ENCODE data around the gene LARGE1. TPM values are rescaled to one million over a fixed set of nuclear protein-coding genes. Genes with fewer than 3 reads are reported as not detected.

LARGE1 gene
- total RNA-seq, 1 donor, result 13.4 TPM

DNA sequence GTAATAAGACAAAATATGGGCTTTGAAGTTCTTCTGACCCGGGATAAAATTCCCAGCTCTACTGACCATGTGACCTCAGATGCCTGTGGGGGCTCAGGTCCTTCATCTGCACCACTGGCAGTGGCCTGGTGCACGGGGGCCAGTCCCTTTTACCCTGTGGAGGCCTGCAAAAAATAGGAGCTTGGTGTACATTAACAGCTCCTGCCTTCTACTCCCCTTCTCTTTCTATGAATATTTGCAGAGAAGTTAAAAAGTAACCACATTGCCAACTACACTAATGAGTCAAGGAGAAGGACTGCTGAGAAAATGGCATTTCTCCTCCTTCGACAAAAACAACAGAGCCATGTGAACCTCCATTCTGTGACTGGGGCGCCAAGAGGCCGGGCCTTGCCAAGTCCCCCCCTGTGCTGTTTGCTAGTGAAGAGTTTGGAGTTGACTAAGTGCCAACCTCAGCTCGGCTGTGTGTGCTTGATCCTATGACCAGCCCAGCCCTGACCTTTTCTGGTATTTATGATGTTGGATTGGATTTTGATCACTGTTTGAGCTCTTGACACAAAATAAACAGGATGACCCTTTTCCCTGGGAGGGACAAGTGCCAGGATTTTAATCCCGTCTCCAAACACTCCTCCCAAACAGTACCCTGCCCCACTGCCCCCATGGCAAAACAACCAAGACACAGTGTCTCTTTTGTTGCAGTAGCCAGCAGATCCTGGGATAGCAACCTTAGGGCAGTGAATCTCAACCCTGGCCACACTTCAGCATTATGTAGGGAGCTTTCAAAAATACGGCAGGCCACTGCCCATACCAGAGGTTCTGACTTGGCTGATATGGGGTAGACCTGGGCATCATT lies 380.1 kb downstream of the LARGE1 start:
- H3K4me3 ChIP-seq (ENCODE audit: low read depth, low read length), result no peak overlapping the region
- peak; percentile 35 for DNase-seq (ENCODE audit: low read depth)
- TF ChIP-seq, protein P1, sequence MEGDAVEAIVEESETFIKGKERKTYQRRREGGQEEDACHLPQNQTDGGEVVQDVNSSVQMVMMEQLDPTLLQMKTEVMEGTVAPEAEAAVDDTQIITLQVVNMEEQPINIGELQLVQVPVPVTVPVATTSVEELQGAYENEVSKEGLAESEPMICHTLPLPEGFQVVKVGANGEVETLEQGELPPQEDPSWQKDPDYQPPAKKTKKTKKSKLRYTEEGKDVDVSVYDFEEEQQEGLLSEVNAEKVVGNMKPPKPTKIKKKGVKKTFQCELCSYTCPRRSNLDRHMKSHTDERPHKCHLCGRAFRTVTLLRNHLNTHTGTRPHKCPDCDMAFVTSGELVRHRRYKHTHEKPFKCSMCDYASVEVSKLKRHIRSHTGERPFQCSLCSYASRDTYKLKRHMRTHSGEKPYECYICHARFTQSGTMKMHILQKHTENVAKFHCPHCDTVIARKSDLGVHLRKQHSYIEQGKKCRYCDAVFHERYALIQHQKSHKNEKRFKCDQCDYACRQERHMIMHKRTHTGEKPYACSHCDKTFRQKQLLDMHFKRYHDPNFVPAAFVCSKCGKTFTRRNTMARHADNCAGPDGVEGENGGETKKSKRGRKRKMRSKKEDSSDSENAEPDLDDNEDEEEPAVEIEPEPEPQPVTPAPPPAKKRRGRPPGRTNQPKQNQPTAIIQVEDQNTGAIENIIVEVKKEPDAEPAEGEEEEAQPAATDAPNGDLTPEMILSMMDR (IDR thresholded peaks at IDR 0.05; ENCODE audit: insufficient read depth, low read depth, low read length), result no peak

DNA sequence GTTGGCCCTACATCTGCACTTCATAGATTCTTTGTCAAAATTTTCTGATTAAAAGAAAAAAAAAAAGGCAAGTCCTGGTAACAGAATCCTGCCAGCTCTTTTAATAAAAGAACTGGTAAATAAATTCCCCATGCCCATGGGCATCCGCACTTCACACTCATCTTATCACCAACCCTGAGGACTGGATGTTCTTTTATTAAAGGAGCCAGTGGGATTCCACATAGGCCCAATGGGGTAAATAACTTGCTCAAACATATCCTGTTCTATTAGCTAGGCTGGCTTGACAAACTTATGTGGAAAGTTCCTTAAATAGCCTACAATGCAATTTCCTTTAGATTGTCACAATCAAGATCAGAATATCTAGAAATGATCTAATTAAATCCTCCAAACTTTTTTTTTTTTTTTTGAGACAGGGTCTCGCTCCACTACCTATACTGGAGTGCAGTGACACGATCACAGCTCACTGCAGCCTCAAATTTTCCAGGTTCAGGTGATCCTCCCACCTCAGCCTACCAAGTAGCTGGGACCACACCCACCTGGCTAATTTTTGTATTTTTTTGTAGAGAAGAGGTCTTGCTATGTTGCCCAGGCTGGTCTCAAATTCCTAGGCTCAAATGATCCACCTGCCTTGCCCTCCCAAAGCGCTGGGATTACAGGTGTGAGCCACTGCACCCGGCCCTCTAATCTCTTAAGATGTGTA lies 380.9 kb downstream of the LARGE1 start:
- TF ChIP-seq, protein P1 (IDR thresholded peaks at IDR 0.05; ENCODE audit: insufficient read depth, low read depth, low read length), result no peak
- DNase-seq (ENCODE audit: low read depth), result no peak

DNA sequence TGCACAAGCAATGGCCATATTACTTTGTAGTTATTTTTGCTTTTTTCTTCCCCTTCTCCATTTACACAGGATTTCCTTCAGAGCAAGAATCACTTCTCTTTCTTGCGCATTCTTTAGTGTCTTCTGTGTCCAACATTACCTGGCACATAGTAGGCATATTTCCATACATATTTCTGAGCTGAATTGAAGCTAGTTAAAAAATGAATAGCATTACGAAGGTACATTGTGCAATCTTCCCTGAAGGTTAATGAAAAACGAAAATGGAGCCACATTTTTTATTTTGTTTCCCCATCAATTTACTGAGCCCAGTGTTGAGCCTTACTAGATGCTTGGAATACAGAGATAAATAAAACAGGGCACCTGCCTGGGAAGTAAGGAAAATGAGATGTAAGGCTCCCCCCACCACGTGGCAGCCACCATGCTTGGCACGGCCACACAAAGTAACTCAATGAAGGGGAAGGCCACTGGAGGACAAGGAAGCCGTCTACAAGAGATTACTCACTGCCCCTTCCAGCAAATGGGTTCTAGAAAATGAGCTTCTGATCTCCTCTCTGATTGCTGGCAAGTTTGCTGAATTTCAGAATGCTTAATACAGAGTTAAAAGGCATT lies 381.9 kb downstream of the LARGE1 start:
- DNase-seq (ENCODE audit: low read depth), result no peak
- TF ChIP-seq, protein P1 (IDR thresholded peaks at IDR 0.05; ENCODE audit: insufficient read depth, low read depth, low read length), result no peak
- H3K4me3 ChIP-seq (ENCODE audit: low read depth, low read length), result no peak overlapping the region

More for the DNA sequence above, 380.9 kb downstream of the LARGE1 start:
- no peak overlapping the region for H3K4me3 ChIP-seq (ENCODE audit: low read depth, low read length)

DNA sequence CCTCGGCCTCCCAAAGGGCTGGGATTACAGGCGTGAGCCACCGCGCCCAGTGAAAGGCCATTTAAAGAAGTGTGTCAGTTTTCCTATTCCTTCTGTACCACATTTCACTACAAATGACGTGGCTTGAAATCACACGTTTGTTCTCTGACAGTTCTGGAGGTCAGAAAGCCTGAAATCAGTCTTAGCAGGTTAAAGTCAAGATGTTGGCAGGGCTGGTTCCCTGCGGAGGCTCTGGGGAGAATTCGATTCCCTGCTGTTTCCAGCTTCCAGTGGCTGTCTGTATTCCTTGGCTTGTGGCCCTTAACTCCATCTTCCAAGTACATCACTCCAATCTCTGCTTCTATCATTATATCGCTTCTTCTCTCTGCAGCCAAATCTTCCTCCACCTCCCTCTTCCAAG lies 383.2 kb downstream of the LARGE1 start:
- DNase-seq (ENCODE audit: low read depth), result no peak
- no peak overlapping the region for H3K4me3 ChIP-seq (ENCODE audit: low read depth, low read length)
- TF ChIP-seq, protein P1 (IDR thresholded peaks at IDR 0.05; ENCODE audit: insufficient read depth, low read depth, low read length), result no peak

DNA sequence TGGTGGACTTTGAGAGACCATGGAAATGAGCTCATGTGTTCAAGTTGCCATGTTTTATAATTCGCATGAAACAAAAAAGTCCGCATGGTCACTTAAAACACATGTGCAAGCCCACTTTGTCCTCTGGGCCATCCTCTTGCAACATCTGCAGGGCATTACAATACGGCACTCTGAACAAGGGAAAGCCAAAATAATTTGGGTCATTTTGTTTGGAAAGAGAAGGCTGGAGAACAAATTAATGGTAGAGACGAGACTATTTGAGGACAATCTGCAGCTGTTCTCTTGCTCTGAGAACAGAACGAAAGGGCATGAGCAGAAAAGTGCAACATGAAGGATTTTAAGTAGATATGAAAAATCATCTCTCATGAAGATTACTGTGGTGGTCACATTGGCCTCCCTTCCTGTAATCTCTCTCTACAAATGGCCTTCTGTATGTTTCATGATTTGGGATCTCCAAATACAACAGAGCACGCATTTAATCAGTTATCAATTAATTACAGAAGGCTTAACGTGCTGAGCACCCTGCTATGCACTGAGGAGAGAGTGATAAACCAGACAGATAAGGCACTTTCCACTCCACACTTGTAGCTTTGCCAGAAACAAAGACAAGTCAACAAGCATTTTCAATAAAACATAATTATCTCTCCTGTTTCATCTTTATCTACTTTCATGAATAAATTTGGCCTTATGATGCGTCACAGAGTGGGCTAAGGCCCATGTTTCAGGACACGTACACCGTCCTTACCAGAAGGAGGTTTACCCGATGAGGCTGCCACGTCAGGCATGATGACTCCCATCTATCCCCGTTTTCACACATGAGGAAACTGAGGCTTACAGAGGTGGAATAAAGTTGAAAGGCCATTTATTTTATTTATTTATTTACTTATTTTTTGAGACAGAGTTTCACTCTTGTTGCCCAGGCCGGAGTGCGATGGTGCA lies 384.1 kb downstream of the LARGE1 start:
- TF ChIP-seq, protein P1 (IDR thresholded peaks at IDR 0.05; ENCODE audit: insufficient read depth, low read depth, low read length), result no peak

More for the DNA sequence above, 384.1 kb downstream of the LARGE1 start:
- no peak for DNase-seq (ENCODE audit: low read depth)
- H3K4me3 ChIP-seq (ENCODE audit: low read depth, low read length), result no peak overlapping the region
